ENCODE data around the gene ZG16. TPM values are rescaled to one million over a fixed set of nuclear protein-coding genes. Genes with fewer than 3 reads are reported as not detected.
A peak's percentile ranks its signal among the peaks of the same experiment; 100 is the strongest.

ZG16 gene
- total RNA-seq, 1 experiment from 2014 or later = 0.07 TPM

- no peaks in the 10 kb centered on the region for H3K27me3 ChIP-seq (ENCODE audit: insufficient read depth, low read length)
- peak overlapping the region; percentile 87 for H3K4me2 ChIP-seq (ENCODE audit: low read length)
- peak overlapping the region; percentile 85 for H3K27ac ChIP-seq (ENCODE audit: low read depth, low read length)
- BruUV-seq (replicated peaks) = TSS peak; percentile 68
- no peak overlapping the region for H2AFZ ChIP-seq (ENCODE audit: low read depth, low read length, poor library complexity, severe bottlenecking)
- ChIA-PET CTCF (interaction anchor here (1.5 to 2.3 kb wide), 2 partner anchors 15 to 43 kb away, joined by 5 to 6 read pairs; partner anchors contain the start of gene KIF22), RAD21 (ENCODE audit: low non-redundant PET in 1 of 2, low total read pairs in 2 of 2, uncharacterized antibody in 2 of 2, unreplicated experiment in 2 of 2) (interaction anchor here (0.6 to 1.1 kb wide), 2 partner anchors 14 to 104 kb away, joined by 3 to 4 read pairs; partner anchors contain the start of gene KIF22 (in 1 of the 2)), POLR2A (interaction anchor here (0.7 to 1.9 kb wide), 3 partner anchors 9 to 17 kb away, joined by 3 to 10 read pairs (median 3); partner anchors contain the start of gene KIF22)
- H3K9me2 ChIP-seq (ENCODE audit: insufficient read depth) = no peaks in the 10 kb centered on the region
- peak overlapping the region; percentile 84 for H3K9ac ChIP-seq (ENCODE audit: low read length)
- peaks cover 19 to 46% of the 10 kb centered on the region in 2 experiments for H3K4me1 ChIP-seq (ENCODE audit: control insufficient read depth in 1 of 2, insufficient read depth in 2 of 2, low read length in 2 of 2)
- ATAC-seq (no peak), DNase-seq (ENCODE audit: low read depth, low spot score) (no peak)
- H3K79me2 ChIP-seq (ENCODE audit: insufficient read depth, low read length) = peaks cover 25% of the 10 kb centered on the region
- intact Hi-C loops (cut with micrococcal nuclease) = loop anchor here (2.0 kb wide), 1 partner anchor 14 kb away; the partner anchor contains the start of gene KIF22
- peaks cover 11 to 40% of the 10 kb centered on the region in 2 experiments; a peak in 3 of 4 replicates for H3K36me3 ChIP-seq (ENCODE audit: control insufficient read depth in 1 of 2, insufficient read depth in 2 of 2, low read length in 2 of 2)
- no peaks in the 10 kb centered on the region for H3K9me3 ChIP-seq (ENCODE audit: control insufficient read depth in 1 of 2, insufficient read depth in 1 of 2, low read depth in 1 of 2, low read length in 2 of 2)
- TF ChIP-seq POLR2AphosphoS5 (IDR thresholded peaks at IDR 0.05; ENCODE audit: low read depth, low read length) (peak; percentile 20; the same call in 1 of the 2 replicates), REST (IDR thresholded peaks at IDR 0.05; ENCODE audit: low read depth) (no peak)
- H3K4me3 ChIP-seq (replicated peaks in 1 of 2; ENCODE audit: low read depth in 1 of 2, low read length in 2 of 2) = peak overlapping the region; percentile 67 to 70
- H4K20me1 ChIP-seq (ENCODE audit: insufficient read depth) = no peaks in the 10 kb centered on the region
Observed at GRCh38 chr16:29804455-29805231, 26.6 kb downstream of the ZG16 start.
